ENCODE data around the gene ACTR3.

ACTR3 gene

DNA sequence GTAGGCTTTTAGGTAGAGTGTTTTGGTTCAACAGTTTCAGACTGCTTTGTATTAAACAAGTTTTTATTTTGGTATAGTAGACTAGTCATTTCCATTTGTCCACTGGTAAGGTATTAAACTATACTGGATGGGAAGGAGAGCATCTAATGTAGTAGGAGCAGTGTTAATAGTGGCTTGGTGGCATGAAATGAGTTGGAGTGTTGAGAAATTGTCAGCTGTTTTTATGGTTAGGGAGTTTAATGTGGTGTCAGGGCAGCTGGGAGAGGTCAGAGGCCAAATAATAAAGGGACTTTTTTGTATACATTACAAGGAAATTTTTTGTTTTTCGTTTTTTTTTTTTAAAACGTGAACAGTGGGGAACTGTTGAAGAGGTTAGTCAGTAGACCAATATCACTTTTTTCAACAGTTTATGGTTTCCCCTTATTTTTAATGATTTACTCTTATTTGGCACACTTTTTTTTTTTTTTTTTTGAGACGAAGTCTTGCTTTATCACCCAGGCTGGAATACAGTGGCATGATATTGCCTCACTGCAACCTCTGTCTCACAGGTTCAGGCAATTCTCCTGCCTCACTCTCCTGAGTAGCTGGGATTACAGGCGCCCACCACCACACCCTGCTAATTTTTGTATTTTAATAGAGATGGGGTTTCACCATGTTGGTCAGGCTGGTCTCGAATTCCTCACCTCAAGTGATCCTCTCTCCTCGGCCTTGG is 21.2 kb downstream of the ACTR3 start:
- no peak overlapping the region for H3K4me3 ChIP-seq (replicated peaks; ENCODE audit: low read depth, low read length)
- no peak for DNase-seq (ENCODE audit: extremely low read depth, low read depth)
- no peak for TF ChIP-seq CTCF (IDR thresholded peaks at IDR 0.05; ENCODE audit: low read depth, low read length, missing control alignments)

DNA sequence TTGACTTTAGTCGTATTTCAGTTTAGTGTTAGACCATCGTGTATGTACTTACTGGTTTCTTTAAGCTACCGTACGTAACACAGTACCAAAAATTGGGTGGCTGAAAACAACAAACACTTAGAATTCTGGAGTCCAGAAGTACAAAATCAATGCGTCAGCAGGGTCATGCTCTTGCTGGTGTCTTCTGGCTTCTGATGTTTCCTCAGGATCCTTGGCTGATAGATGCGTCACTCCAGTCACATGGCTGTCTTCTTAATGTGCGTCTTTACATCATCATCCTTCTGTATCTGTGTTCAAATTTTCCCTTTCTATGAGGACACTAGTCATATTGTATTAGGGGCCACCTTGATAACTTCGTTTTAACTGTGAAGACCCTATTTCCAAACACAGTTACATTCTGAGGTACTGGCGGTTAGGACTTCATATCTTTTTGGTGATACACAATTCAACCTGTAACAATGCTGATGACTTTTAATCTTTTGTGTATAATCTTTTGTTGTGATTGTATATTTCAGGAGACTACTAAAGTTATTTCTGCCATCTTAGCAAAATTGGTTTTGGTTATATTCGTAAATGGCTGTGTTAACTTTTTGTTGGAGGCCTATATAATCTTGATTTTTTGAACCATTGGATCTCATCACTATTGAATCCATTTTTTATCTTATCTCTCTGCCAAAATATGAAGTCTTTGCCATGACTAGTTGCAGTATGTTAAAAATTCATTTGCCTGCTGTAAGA is 25.4 kb downstream of the ACTR3 start:
- no peak overlapping the region for H3K4me3 ChIP-seq (replicated peaks; ENCODE audit: low read depth, low read length)
- TF ChIP-seq CTCF (IDR thresholded peaks at IDR 0.05; ENCODE audit: low read depth, low read length, missing control alignments) = no peak
- no peak for DNase-seq (ENCODE audit: extremely low read depth, low read depth)

DNA sequence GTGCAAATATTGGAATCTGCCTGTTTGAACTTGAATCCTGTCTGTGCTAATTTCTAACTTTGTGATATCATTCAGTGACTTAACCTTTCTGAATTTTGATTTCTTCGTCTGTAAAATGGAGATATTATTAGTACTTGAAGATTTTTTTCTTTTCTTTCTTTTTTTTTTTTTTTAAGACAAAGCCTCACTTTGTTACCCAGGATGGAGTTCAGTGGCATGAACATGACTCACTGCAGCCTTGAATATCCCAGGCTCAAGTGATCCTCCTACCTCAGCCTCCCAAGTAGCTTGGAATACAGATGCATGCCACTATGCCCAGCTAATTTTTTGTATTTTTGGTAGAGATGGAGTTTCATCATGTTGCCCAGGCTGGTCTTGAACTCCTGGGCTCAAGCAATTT is 28.3 kb downstream of the ACTR3 start:
- no peak for DNase-seq (ENCODE audit: extremely low read depth, low read depth)
- no peak for TF ChIP-seq CTCF (IDR thresholded peaks at IDR 0.05; ENCODE audit: low read depth, low read length, missing control alignments)
- no peak overlapping the region for H3K4me3 ChIP-seq (replicated peaks; ENCODE audit: low read depth, low read length)

DNA sequence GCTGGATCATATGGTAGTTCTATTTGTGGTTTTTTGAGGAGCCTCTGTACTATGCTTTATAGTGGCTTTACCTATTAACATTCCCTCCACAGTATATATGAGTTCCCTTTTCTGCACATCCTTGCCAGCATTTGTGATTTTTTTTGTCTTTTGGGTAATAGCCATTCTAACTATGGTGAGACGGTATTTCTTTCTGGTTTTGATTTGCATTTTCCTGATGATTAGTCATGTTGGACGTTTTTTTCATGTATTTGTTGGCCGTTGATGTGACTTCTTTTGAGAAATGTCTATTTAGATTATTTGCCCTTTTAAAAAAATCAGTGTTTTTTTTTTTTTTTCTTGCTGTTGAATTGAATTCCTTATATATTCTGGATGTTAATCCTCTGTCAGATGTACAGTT is 31.1 kb downstream of the ACTR3 start:
- no peak for TF ChIP-seq CTCF (IDR thresholded peaks at IDR 0.05; ENCODE audit: low read depth, low read length, missing control alignments)
- no peak overlapping the region for H3K4me3 ChIP-seq (replicated peaks; ENCODE audit: low read depth, low read length)
- DNase-seq (ENCODE audit: extremely low read depth, low read depth) = no peak

DNA sequence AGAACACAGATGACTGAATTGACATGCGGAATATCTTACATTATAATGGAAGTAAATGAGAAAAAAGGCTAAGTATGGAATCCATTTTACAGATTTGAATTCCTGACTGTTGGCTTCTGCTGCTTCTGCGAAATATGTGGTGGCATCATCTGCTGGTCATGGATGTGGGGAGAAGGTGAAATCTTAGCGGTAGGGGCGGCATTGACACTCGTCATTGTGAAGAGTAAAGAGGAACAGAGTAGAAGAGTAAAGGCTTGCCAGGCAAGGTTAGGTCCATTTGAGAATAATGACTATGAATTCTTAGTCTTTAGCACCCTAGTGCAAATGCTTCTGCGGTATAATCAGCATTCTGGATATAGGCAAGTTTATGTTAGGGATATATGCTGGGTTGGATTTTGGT is 32.4 kb downstream of the ACTR3 start:
- TF ChIP-seq CTCF (IDR thresholded peaks at IDR 0.05; ENCODE audit: low read depth, low read length, missing control alignments) = no peak
- no peak for DNase-seq (ENCODE audit: extremely low read depth, low read depth)
- H3K4me3 ChIP-seq (replicated peaks; ENCODE audit: low read depth, low read length) = no peak overlapping the region

DNA sequence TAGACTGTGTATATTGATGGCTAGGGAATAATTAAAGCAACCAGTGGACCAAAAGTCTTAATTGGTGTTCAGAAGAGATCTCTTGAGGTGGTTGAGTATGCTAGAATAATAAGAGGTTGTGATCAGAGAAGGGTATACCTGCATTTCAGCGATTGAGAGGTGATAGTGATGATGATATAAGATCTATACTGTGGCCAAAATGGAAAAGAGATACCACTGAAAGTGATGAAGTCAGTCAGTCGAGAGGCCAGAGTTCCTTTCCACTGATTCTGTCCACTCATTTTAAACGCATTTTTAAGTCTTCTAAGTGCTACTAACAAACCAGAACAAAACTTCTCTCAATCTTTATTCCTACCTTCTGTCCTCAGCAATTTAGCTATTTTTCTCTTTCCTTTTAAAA is 32.9 kb downstream of the ACTR3 start:
- no peak for DNase-seq (ENCODE audit: extremely low read depth, low read depth)
- no peak for TF ChIP-seq CTCF (IDR thresholded peaks at IDR 0.05; ENCODE audit: low read depth, low read length, missing control alignments)
- no peak overlapping the region for H3K4me3 ChIP-seq (replicated peaks; ENCODE audit: low read depth, low read length)

Measured in HFF-Myc (cell line).